ENCODE data around the gene TEN1. TPM values are rescaled to one million over a fixed set of nuclear protein-coding genes. Genes with fewer than 3 reads are reported as not detected.

TEN1 gene
- total RNA-seq, 4 donors from 2014 or later: 24.6 to 40.6 (median 26.2) TPM

GRCh38 chr17:75940727-75941441 lies 38.2 kb upstream of the TEN1 start, which contains the start of gene FBF1:
Gene FBF1, minus strand, starts transcription at chr17:75941042. Its CDS starts 2,893 bp downstream, at chr17:75938149.
- Histone ChIP-seq H3K9me3 (no peaks in the 10 kb centered on the region), H3K4me1 (peaks cover 5 to 16% (median 11%) of the 10 kb centered on the region in 3 donors), H3K27ac (peak within 1 kb of the TSS; percentile 86 to 88 (median 87)), H3K36me3 (peaks cover 0 to 27% (median 6%) of the 10 kb centered on the region in 3 donors), H3K4me3 (peak within 1 kb of the TSS; percentile 55 to 95 (median 68)), H3K27me3 (no peaks in the 10 kb centered on the region)
- DNase-seq: peak; percentile 54
- TF ChIP-seq CTCF (IDR thresholded peaks at IDR 0.05): peak in 2 of 6 experiments; percentile 10 to 44
- TF ChIP-seq POLR2A (IDR thresholded peaks at IDR 0.05): peak in 3 of 4 donors; percentile 76 to 82 (median 77)
- WGBS, 2 donors: 0 to 2% methylated on average over 4 to 11 of the region's 63 CpGs
- intact Hi-C loops (cut with DNase I): loop anchor here (10.0 kb wide), 1 partner anchor 464 kb away; no protein-coding TSS in a partner anchor

- peaks cover 5 to 16% (median 11%) of the 10 kb centered on the region in 3 donors for H3K4me1 ChIP-seq
- 39 to 44% methylated on average over 5 to 6 of the region's 6 CpGs for WGBS, 2 donors
- DNase-seq: no peak
- H3K4me3 ChIP-seq: peak overlapping the region; percentile 55 to 95 (median 68)
- intact Hi-C loops (cut with DNase I): loop anchor here (10.0 kb wide), 1 partner anchor 463 kb away; no protein-coding TSS in a partner anchor
- peak overlapping the region; percentile 7 to 88 (median 65) for H3K27ac ChIP-seq
- no peaks in the 10 kb centered on the region for H3K9me3 ChIP-seq
- TF ChIP-seq POLR2A (IDR thresholded peaks at IDR 0.05): no peak
- TF ChIP-seq CTCF (IDR thresholded peaks at IDR 0.05): no peak
- H3K36me3 ChIP-seq: peaks cover 0 to 32% (median 9%) of the 10 kb centered on the region in 3 donors
- H3K27me3 ChIP-seq: no peaks in the 10 kb centered on the region
Measured at GRCh38 chr17:75941442-75941819, 37.6 kb upstream of the TEN1 start.

GRCh38 chr17:75942473-75942872 lies 36.6 kb upstream of the TEN1 start:
- intact Hi-C loops (cut with DNase I): loop anchor here (10.0 kb wide), 1 partner anchor 462 kb away; no protein-coding TSS in a partner anchor
- TF ChIP-seq POLR2A (IDR thresholded peaks at IDR 0.05) (no peak), CTCF (IDR thresholded peaks at IDR 0.05) (no peak)
- Histone ChIP-seq H3K9me3 (no peaks in the 10 kb centered on the region), H3K36me3 (peaks cover 0 to 43% (median 15%) of the 10 kb centered on the region in 3 donors), H3K4me1 (peaks cover 5 to 16% (median 11%) of the 10 kb centered on the region in 3 donors), H3K4me3 (no peak overlapping the region), H3K27ac (no peak overlapping the region), H3K27me3 (no peaks in the 10 kb centered on the region)
- DNase-seq: no peak
- 89 to 95% methylated on average over 4 of the region's 4 CpGs for WGBS, 2 donors

GRCh38 chr17:75943491-75943890 lies 35.5 kb upstream of the TEN1 start:
- no peak for DNase-seq
- H3K36me3 ChIP-seq: peaks cover 8 to 53% (median 21%) of the 10 kb centered on the region in 3 donors
- 89 to 91% methylated on average over 1 of the region's 1 CpG for WGBS, 2 donors
- H3K27me3 ChIP-seq: no peaks in the 10 kb centered on the region
- H3K9me3 ChIP-seq: no peaks in the 10 kb centered on the region
- TF ChIP-seq POLR2A (IDR thresholded peaks at IDR 0.05) (no peak), CTCF (IDR thresholded peaks at IDR 0.05) (no peak)
- intact Hi-C loops (cut with DNase I): loop anchor here (10.0 kb wide), 1 partner anchor 461 kb away; no protein-coding TSS in a partner anchor
- peaks cover 5 to 16% (median 11%) of the 10 kb centered on the region in 3 donors for H3K4me1 ChIP-seq
- no peak overlapping the region for H3K27ac ChIP-seq
- H3K4me3 ChIP-seq: no peak overlapping the region

- no peak for DNase-seq
- WGBS, 2 donors: 78 to 79% methylated on average over 2 of the region's 2 CpGs
- intact Hi-C loops (cut with DNase I): loop anchor here (10.0 kb wide), 1 partner anchor 460 kb away; no protein-coding TSS in a partner anchor
- Histone ChIP-seq H3K4me3 (no peak overlapping the region), H3K36me3 (peaks cover 25 to 70% (median 29%) of the 10 kb centered on the region in 3 donors), H3K27ac (no peak overlapping the region), H3K9me3 (no peaks in the 10 kb centered on the region), H3K27me3 (no peaks in the 10 kb centered on the region), H3K4me1 (peaks cover 5 to 11% (median 9%) of the 10 kb centered on the region in 3 donors)
- TF ChIP-seq POLR2A (IDR thresholded peaks at IDR 0.05) (no peak), CTCF (IDR thresholded peaks at IDR 0.05) (no peak)
Measured at GRCh38 chr17:75945211-75945610, 33.8 kb upstream of the TEN1 start.

Measured in esophagus squamous epithelium (tissue), 5 donors.